ENCODE data around the gene TMEM125.

GRCh38 chr1:43306688-43307457 lies 37.1 kb downstream of the TMEM125 start:
- no peak for TF ChIP-seq NFIC (IDR thresholded peaks at IDR 0.05)
- TF ChIP-seq CEBPB (IDR thresholded peaks at IDR 0.05): no peak
- TF ChIP-seq RAD21 (IDR thresholded peaks at IDR 0.05; ENCODE audit: low read depth): no peak
- no peak for TF ChIP-seq YY1 (IDR thresholded peaks at IDR 0.05; ENCODE audit: low read depth)
- TF ChIP-seq USF1 (IDR thresholded peaks at IDR 0.05): no peak
